Transverse colon (tissue), 3 donors: ENCODE measurements around the gene BRCC3.

Experiments
- POLR2A ChIP-seq: fragments of 450-650 bp; IDR thresholded peaks from one replicate; pipeline ENCODE4 v1.6.1; 2016; ENCODE audit warnings: antibody characterized with exemption, mild to moderate bottlenecking, moderate library complexity
- TF ChIP-seq, protein P1 (sequence below), 5 experiments: fragments of 200-600 bp in 3 of 5; fragments of 450-650 bp in 2 of 5; sonication (generic) in 3 of 5; IDR thresholded peaks; 1 replicate in 2 of 5; 2 replicates in 3 of 5; pipeline ENCODE4 v1.5.1; 2016 to 2017; ENCODE audit warnings: antibody characterized with exemption in 5 of 5, inconsistent platforms in 3 of 5, mild to moderate bottlenecking in 2 of 5, moderate library complexity in 1 of 5

GRCh38 chrX:155055494-155055893, 15.8 kb upstream of the BRCC3 start:
- TF ChIP-seq, protein P1, sequence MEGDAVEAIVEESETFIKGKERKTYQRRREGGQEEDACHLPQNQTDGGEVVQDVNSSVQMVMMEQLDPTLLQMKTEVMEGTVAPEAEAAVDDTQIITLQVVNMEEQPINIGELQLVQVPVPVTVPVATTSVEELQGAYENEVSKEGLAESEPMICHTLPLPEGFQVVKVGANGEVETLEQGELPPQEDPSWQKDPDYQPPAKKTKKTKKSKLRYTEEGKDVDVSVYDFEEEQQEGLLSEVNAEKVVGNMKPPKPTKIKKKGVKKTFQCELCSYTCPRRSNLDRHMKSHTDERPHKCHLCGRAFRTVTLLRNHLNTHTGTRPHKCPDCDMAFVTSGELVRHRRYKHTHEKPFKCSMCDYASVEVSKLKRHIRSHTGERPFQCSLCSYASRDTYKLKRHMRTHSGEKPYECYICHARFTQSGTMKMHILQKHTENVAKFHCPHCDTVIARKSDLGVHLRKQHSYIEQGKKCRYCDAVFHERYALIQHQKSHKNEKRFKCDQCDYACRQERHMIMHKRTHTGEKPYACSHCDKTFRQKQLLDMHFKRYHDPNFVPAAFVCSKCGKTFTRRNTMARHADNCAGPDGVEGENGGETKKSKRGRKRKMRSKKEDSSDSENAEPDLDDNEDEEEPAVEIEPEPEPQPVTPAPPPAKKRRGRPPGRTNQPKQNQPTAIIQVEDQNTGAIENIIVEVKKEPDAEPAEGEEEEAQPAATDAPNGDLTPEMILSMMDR (IDR thresholded peaks at IDR 0.05): no peak
- TF ChIP-seq POLR2A: no peak
